Measurements from ENCODE around the gene WARS2.

GRCh38 chr1:118983558-118984041 is 156.9 kb downstream of the WARS2 start:
- TF ChIP-seq, protein P1, sequence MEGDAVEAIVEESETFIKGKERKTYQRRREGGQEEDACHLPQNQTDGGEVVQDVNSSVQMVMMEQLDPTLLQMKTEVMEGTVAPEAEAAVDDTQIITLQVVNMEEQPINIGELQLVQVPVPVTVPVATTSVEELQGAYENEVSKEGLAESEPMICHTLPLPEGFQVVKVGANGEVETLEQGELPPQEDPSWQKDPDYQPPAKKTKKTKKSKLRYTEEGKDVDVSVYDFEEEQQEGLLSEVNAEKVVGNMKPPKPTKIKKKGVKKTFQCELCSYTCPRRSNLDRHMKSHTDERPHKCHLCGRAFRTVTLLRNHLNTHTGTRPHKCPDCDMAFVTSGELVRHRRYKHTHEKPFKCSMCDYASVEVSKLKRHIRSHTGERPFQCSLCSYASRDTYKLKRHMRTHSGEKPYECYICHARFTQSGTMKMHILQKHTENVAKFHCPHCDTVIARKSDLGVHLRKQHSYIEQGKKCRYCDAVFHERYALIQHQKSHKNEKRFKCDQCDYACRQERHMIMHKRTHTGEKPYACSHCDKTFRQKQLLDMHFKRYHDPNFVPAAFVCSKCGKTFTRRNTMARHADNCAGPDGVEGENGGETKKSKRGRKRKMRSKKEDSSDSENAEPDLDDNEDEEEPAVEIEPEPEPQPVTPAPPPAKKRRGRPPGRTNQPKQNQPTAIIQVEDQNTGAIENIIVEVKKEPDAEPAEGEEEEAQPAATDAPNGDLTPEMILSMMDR (IDR thresholded peaks at IDR 0.05): no peak
- no peak for TF ChIP-seq POLR2AphosphoS5 (IDR thresholded peaks at IDR 0.05)
